Progenitor cell of endocrine pancreas (in vitro differentiated cells): Measurements from ENCODE around the gene KLHDC7B. TPM values are rescaled to one million over a fixed set of nuclear protein-coding genes. Genes with fewer than 3 reads are reported as not detected.
"Not testable (repeated sequence)": the region's sequence is repeated elsewhere in the genome, so short reads cannot be mapped to it uniquely, and the experiment has no call there.

Experiments
- DNase-seq: peaks from one replicate; pipeline ENCODE4 v3.0.0; 2021; ENCODE audit warnings: low spot score; ENCODE audit not compliant: unreplicated experiment
- H3K27ac Mint-ChIP-seq: 2 replicates; pipeline ENCODE4 v1.8.0; 2021; ENCODE audit warnings: mild to moderate bottlenecking, moderate library complexity, mixed read lengths
- H3K27me3 Mint-ChIP-seq: 2 replicates; pipeline ENCODE4 v1.8.0; 2021; ENCODE audit warnings: mixed read lengths
- H3K36me3 Mint-ChIP-seq: 2 replicates; pipeline ENCODE4 v1.8.0; 2022; ENCODE audit warnings: mixed read lengths; ENCODE audit not compliant: insufficient read depth
- H3K4me1 Mint-ChIP-seq: 2 replicates; pipeline ENCODE4 v1.8.0; 2021; ENCODE audit warnings: low read depth, mixed read lengths
- H3K4me3 Mint-ChIP-seq: 2 replicates; pipeline ENCODE4 v1.8.0; 2021; ENCODE audit warnings: low read depth, mild to moderate bottlenecking, moderate library complexity, mixed read lengths
- H3K9me3 Mint-ChIP-seq: 2 replicates; pipeline ENCODE4 v1.8.0; 2021; ENCODE audit warnings: low read depth, mixed read lengths
- CTCF ChIP-seq: fragments of 200-600 bp; sonication (generic); IDR thresholded peaks from one replicate; pipeline ENCODE4 v1.5.0; 2021; ENCODE audit warnings: antibody characterized with exemption, mild to moderate bottlenecking; ENCODE audit not compliant: unreplicated experiment
- total RNA-seq: library from RNA; stranded (reverse); gene quantifications from 2 replicates; pipeline ENCODE4 v1.2.1, GENCODE V29; 2021

KLHDC7B gene
- total RNA-seq, 1 donor from 2014 or later: not detected

- no peak overlapping the region for H3K4me3 Mint-ChIP-seq
- peaks cover 36% of the 10 kb centered on the region for H3K27me3 Mint-ChIP-seq
- no peaks in the 10 kb centered on the region for H3K36me3 Mint-ChIP-seq
- H3K9me3 Mint-ChIP-seq: no peaks in the 10 kb centered on the region
- H3K27ac Mint-ChIP-seq: no peak overlapping the region
- no peak for TF ChIP-seq CTCF
- peaks cover 10% of the 10 kb centered on the region for H3K4me1 Mint-ChIP-seq
- DNase-seq: no peak
Observed at GRCh38 chr22:50536226-50536625, 9.5 kb upstream of the KLHDC7B start.

DNA sequence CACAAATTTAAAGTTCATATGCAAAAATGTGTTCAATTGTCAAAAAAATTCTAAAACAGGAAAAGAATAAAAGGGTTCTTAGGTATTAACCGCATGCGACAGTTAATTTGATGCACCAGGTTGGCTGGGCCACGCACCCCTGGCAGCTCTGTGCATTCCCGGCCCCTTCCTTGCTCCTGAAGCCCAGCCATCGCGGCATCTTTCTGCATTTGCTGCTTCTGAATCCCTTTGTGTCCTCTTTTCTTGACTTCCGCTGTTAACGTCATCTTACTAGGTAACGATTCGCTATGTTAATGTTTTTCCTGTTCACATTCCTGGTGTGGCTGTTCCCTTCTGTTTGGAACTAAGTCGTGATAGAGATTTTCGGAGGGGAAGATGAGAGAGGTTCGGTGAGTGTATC is 7.9 kb upstream of the KLHDC7B start:
- Mint-ChIP-seq H3K4me3 (no peak overlapping the region), H3K36me3 (no peaks in the 10 kb centered on the region), H3K9me3 (no peaks in the 10 kb centered on the region), H3K27ac (no peak overlapping the region), H3K4me1 (peaks cover 7% of the 10 kb centered on the region), H3K27me3 (peaks cover 41% of the 10 kb centered on the region)
- DNase-seq: no peak
- no peak for TF ChIP-seq CTCF

DNA sequence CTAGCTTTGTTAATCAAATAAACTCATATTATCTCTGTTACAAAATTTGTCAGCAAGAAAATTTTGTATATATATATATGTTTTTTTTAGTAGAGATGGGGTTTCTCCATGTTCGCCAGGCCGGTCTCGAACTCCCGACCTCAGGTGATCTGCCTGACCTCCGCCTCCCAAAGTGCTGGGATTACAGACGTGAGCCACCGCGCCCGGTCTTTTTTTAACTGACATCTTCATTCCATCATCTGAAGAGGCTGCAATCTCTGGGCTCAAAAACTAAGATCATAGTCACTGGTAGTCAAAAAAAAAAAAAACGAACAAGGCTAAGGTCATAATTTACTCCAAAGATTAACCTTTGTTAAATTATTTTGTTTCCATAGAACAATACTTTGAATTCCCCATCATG is 5.3 kb upstream of the KLHDC7B start:
- H3K9me3 Mint-ChIP-seq: no peaks in the 10 kb centered on the region
- H3K27me3 Mint-ChIP-seq: peaks cover 28% of the 10 kb centered on the region
- no peak overlapping the region for H3K4me3 Mint-ChIP-seq
- H3K4me1 Mint-ChIP-seq: no peaks in the 10 kb centered on the region
- no peaks in the 10 kb centered on the region for H3K36me3 Mint-ChIP-seq
- no peak for DNase-seq
- H3K27ac Mint-ChIP-seq: no peak overlapping the region
- no peak for TF ChIP-seq CTCF

GRCh38 chr22:50541667-50542026 is 4.1 kb upstream of the KLHDC7B start:
- peaks cover 31% of the 10 kb centered on the region for H3K27me3 Mint-ChIP-seq
- H3K4me1 Mint-ChIP-seq, H3K4me3 Mint-ChIP-seq, H3K27ac Mint-ChIP-seq, DNase-seq, H3K36me3 Mint-ChIP-seq, H3K9me3 Mint-ChIP-seq: not testable (repeated sequence)

DNA sequence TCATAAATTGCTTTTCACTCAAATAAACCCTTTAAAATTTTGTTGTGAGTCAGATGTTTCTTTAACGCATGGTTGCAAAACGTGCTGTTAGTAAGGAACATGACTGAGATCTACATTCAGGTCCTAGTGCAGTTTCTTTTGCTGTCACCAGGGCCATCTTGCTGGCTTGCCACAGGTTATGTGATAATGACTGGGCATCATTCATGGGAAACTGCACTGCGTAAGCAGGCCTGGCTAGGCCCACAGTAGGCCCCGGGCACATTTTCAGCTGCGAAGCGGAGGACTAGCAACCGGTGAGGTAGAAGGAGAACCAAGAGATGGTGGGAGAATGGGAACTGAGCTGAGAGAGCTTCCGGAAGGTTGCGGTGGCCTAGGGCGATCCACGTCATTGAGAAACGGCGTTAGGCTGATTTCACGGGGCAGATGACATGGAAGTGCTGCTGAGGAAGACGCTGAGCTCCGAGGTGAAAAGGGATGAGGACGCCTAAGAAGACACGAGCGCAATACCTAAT is 3.2 kb upstream of the KLHDC7B start:
- H3K9me3 Mint-ChIP-seq: no peaks in the 10 kb centered on the region

More for the DNA sequence above, 3.2 kb upstream of the KLHDC7B start:
- Mint-ChIP-seq H3K36me3 (no peaks in the 10 kb centered on the region), H3K4me3 (no peak overlapping the region), H3K4me1 (no peaks in the 10 kb centered on the region), H3K27ac (no peak overlapping the region), H3K27me3 (peaks cover 31% of the 10 kb centered on the region)
- no peak for TF ChIP-seq CTCF
- DNase-seq: no peak
